SIG-M5 treated with dmso at 0.1 percent for 504 hours (cell line): ENCODE measurements around the gene LRP5.
"Not testable (repeated sequence)": the region's sequence is repeated elsewhere in the genome, so short reads cannot be mapped to it uniquely, and the experiment has no call there.

Source experiments
- DNase-seq: peaks from one replicate; lab custom pipeline; 2025; ENCODE audit not compliant: unreplicated experiment; lab: John Stamatoyannopoulos, UW

Gene LRP5

DNA sequence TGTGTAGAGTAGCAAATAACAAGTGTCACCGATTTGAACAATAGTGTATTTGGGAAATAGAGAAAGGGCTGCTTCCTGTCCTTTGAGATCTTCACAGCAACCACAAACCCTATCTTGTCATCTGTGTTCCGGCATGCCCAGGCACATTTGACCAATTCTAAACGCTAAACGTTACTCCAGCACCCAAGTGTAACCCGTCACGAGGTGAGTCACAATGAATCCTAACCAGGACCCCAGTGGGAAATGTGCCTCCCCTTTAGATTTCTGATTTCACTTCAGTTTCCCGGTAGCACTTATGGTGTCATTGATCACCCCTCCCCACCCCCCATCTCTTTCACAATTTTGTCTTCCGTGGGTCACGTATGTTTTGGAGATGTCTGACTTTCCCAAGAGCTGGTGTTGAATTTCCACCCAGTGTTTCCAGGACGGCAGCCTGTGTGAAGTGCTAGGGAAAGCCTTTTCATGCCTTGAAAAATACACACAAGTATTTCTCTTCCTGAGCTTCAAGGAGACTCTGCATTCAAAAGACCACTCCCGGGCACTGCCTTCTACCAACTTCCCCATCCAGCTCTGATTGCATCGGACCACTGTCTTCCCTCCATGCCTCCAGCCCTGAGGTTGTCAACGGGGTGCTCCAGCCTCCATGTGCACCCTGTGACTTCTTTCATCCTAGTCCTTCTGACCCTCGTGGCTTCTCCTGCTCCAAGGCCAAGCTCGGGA is 30.1 kb upstream of the LRP5 start:
- DNase-seq: peak; percentile 86

DNA sequence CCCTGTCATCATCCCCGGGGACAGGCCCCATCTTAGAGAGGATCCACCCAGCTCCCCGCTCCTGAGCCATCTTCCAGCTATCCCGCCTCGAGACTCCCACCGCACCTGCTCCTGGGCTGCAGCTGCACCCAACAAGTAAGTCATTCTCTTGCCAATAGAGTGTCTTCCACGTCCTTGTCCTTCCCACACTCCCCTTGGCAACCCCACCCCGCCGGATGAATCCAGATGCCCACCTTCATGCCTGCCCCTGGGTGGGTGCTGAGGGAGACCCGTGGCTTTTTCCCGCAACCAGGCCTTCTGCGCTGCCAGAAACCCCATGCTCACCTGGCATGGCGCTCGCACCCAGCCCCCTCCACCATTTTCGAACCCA is 29.5 kb upstream of the LRP5 start:
- DNase-seq: no peak

DNA sequence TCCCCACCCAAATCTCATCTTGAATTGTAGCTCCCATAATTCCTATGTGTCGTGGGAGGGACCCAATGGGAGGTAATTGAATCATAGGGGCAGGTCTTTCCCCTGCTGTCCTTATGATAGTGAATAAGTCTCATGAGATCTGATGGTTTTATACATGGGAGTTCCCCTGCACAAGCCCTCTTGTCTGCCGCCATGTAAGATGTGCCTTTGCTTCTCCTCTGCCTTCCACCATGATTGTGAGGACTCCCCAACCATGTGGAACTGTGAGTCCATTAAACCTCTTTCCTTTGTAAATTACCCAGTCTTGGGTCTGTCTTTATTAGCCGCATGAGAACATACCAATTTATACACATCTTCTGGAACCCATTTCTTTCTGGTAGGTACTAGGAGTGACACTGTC is 27.8 kb upstream of the LRP5 start:
- DNase-seq: not testable (repeated sequence)

DNA sequence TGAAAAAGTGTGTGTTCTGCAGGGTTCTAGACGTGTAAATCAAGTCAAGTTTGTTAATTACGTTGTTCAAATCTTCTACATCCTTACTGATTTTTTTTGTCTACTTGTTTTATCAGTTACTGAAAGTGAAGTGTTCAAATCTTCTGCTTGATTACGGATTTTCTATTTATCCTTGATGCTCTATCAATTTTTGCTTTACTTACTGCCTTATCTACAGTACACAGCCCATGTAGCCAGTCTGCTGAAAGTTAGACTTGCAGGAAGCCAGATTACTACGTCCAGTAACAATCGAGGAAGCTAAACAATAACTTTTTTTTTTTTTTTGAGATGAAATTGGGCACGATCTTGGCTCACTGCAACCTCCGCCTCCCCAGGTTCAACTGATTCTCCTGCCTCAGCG is 25.0 kb upstream of the LRP5 start:
- DNase-seq: no peak

DNA sequence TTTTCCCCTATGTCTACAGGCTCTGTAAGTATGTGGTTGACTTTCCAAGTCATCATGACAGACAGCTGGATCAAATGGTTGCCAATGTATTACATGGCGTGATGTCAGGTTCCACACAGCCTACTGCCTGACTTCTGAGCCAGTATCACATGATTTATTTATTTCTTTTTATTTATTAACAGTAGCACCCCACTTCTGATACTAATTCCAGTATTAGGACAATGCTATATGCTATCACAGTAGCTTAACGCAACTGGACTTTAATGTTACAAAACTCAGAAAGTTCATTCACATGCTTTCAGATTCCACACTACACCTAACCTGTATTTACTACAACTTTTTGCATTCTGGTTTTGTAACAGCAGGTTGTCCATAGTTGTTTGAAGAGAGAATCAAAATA is 22.9 kb upstream of the LRP5 start:
- DNase-seq: no peak

DNA sequence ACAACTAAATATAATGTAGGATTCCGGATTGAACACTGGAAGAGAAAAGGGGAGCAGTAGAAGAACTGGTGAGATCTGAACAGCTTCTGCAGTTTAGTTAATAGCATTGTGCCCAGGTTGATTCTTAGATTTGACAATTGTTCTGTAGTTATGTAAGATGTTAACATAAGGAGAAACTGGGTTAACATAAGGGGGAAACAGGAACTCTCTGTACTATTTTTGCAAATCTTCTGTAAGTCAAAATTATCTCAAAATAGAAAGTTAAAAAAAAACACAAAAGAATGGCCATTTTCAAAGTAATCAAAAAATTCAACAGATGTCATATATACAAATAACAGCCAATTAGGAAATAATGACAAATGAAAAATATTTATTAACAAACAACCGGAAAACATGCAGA is 18.7 kb upstream of the LRP5 start:
- DNase-seq: peak; percentile 11

DNA sequence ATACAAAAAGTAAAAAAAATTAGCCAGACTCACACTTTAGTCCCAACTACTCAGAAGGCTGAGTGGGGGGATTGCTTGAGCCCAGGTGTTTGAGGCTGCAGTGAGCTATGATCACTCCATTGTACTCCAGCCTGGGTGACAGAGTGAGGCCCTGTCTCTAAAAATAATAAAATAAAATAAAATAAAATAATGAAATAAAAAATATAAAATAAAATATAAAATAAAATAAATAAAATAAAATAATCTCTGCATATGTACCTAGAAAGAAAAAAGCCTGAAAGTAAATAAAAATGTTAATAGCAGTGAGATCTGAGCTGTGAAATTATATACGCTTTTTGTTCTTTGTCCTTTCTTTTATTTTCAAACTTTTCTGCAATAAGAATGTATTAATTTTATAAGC is 17.1 kb upstream of the LRP5 start:
- DNase-seq: no peak

DNA sequence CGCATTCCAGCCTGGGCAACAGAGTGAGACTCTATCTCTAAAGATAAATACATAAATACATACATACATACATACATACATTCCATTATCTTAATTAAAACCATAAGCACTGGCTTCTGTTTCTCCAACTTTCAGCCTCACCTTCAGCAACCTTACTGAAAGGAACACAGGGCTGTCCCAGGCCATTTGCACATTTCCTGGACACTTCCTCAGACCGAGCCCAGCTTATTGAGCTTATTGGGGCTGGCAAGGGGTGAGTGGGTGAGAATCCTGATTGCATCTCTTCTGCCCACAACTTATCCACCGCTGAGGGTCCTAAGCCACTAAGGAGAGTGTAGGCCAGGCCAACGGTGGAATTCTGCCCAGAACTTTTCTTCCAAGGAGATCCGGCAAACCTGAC is 16.5 kb upstream of the LRP5 start:
- DNase-seq: no peak

DNA sequence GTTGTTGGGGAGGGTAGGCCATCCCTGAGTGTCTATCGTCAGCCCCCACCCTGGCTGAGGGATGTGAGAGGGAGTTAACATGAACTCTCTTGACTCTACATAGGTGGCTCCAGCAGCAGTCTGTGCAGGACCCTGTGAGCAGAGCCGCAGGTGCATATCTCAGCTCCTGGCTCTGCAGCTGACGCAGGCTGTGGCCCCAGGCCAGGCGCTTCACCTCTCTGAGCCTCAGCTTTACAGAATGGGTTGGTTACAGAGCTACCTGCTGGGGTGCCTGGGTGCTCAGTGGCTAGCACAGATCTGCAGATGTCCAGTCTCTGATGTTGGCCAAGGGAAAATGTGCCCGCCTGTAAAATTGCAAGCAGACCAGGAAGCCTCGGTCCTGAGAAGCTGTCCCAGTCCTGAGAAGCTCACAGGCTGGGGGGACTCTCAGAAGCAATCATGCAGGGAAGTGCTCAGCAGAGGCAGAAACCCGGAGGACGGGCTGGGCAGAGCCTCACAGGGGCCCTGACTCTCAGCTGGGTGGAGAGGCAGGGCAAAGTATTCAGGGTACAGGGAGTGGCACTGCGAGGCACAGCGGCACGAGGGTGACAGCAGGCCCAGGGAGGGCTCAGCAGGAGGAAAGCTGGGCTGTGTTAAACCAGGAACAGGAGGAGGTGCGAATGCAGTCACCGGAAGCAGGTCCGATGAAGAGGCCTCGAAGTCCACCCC is 15.9 kb upstream of the LRP5 start:
- no peak for DNase-seq

DNA sequence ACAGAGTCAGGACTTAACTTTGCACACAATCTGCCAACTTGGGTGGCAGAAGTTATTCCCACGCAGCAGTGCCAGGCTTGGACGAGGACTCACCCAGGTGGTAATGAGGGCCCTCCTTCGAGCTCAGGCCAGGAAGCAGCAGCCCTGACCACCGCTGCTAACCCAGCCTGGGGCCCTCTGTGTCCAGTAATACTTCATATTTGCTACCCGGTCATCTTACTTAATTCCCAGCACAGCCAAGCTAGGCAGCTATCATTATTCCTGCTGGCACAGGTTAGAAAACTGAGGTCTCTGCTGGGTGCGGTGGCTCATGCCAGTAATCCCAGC is 15.4 kb upstream of the LRP5 start:
- no peak for DNase-seq

DNA sequence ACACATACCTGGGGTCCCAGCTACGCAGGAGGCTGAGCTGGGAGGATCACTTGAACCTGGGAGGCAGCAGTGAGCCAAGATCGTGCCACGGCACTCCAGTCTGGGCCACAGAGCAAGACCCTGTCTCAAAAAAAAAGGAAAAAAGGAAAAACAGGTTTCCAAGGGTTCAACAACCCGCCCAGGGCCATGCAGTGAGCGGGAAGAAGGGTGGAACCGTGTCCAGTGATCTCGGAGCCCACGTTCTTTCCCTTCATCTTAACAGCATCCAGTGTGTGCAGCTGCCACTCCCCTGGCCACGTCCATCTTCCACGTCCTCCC is 14.9 kb upstream of the LRP5 start:
- DNase-seq: no peak

DNA sequence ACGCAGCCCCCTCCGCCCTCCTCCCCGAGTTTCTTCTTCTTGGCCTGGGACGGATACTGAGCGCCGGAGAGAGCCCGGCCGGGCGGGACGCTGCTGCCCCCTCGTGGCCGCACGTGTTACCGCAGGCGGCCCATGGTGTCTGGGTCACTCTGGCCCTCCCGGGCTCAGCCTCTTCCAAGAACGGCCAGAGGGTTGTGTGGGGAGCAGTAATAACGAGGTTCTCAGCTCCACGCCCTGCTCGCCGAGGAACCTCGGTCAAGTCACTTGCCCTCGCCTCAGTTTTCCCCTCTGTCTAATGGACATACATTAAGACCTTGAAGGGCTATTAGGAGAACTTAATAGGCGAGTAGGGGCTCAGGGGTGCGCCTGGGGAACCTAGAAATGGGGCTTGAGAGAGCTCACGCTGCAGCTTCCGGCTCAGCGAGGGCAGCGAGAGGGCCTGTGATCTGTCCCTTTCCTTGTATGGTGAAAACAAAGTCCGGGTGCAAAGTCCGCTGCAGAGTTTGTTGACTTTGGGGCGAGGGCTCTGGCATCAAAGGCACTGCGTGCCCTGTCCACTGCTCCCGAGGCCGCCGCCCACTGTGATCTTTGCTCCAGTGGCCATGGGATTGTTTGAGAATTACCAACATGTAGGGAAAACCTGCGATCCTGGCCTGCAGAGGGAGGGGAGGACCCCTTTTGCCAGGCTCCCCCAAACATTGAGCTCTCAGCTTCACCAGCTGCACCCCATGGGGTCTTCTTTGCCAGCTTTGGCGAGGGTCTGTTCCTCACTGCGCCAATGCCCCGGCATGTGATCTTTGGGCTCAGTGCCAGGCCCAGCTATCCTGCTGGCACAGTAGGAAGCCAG is 14.4 kb upstream of the LRP5 start:
- DNase-seq: peak; percentile 58

DNA sequence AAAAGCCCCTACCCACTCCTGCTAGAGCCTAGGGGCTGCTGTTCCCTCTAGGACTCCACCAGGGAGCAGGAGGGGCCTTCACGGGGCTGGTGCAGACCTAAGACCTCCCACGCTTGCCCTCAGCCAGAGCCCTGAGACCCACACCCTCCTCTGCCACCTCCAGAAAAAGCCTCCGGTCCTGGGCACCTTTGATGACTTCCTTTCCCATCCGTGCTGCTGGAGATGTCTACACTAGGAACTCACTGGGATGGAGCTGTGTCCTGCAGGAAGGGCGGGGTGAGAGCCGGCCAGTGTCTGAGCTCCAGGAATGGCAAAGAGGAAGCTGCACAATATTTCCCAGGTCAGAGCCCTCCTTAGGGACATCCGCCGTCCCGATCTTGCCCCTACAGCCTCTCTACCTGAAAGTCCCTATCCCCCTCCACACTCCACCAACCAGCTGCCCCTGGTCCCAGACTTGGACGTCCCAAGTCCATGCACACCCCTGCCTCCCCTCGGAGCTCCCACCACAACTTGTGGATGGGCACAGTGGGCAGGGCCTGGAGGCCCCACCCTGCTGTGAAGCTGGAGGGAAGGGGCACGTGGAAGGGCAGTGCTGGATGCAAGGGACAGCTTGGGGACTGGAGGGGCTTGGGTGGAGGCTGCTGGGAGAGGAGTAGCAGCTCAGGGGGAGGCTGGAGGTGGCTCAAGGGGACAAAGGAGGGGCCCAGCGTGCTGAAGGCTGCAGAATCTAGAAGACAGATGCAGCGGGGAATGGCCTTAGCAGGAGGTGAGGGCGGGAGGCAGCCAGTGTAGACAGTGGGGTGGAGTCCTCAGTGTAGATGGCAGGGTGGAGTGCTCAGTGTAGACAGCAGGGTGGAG is 13.5 kb upstream of the LRP5 start:
- DNase-seq: no peak

DNA sequence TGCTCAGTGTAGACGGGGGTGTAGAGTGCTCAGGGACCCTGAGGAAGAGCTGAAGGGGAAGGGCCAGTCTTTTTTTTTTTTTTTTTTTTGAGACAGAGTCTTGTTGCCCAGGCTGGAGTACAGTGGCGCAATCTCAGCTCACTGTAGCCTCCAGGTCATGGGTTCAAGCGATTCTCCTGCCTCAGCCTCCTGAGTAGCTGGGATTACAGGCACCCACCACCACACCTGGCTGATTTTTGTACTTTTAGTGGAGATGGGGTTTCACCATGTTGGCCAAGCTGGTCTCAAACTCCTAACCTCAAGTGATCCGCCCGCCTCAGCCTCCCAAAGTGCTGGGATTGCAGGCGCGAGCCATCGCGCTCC is 12.9 kb upstream of the LRP5 start:
- DNase-seq: not testable (repeated sequence)

DNA sequence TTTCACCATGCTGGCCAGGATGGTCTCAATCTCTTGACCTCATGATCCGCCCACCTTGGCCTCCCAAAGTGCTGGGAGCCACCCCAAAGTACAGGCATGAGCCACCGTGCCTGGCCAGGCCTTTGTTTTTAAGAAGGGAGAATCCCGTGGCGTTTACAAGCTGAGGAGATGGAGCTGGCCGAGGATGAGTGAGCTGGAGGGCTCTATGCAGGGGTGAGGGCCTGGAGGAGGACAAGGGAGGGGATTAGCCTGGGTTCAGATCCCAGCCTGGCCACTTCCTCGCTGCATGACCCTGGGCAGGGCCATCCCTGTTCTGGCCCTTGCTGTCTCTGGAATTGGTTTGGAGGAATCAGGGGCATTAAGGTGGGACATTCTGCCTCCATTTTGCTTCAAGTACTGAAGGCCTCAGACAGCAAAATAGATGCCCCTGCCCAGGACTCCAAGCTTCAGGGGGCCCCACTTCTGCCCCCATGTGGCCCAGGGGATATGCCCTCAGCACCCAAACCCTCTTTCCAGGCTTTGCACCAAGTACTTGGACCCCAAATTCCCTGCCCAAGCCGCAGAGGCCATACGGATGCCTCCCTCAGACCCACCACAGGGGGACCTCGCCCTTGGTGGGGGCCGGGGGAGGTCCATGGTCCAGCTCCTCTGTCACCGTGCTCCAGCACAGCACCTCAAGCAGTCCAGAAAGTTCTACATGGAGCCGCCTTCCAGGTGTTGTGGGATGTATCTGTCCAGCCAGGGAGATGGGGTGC is 12.1 kb upstream of the LRP5 start:
- DNase-seq: no peak

DNA sequence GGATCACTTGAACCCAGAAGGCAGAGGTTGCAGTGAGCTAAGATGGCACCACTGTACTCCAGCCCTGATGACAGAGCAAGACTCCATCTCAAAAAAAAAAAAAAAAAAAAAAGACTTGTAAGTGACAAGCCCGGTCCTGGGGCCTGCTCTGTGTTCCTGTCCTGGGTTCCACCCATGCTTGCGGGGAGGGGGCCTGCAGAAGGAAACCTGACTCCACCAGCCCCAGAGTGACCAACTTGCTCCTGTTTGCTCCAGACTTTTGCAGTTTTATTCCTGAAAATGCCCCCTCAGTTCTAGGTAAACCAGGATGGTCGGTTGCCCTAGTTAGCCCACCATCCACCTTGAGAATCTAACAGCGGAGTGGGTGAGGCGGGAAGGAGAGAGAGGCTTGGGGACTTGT is 10.1 kb upstream of the LRP5 start:
- no peak for DNase-seq

DNA sequence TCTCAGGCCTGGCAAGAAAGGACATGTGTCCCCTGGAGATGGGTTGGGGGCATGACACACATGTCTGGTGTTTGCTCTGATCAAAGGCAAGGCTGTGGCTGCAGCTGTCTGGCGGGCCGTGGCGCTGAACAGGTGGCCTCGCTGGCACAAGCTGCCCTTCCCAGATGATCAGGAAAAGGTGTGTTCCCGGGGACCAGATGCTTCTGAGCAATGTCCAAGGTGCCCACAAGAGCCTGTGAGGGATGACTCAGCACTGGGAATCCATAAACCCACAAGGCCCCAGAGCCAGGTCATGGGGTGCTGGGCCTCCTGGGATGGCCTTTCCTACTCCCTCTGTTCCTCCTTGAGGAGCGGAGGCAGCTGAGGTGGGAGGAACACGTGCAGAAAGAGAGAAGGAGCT is 9.7 kb upstream of the LRP5 start:
- DNase-seq: no peak

DNA sequence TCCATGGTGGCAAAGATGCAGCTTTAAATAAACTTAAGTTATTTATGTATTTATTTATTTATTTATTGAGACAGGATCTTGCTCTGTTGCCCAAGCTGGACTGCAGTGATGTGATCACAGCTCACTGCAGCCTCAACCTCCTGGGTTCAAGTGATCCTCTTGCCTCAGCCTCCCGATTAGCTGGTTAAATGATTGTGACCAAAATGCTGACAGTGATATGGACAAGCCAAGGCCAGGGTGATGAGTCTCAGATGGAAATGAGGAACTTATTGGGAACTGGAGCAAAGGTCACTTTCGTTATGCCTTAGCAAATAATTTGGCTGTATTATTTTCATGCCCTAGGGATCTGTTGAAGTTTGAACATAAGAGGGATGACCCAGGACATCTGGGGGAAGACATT is 9.3 kb upstream of the LRP5 start:
- no peak for DNase-seq

DNA sequence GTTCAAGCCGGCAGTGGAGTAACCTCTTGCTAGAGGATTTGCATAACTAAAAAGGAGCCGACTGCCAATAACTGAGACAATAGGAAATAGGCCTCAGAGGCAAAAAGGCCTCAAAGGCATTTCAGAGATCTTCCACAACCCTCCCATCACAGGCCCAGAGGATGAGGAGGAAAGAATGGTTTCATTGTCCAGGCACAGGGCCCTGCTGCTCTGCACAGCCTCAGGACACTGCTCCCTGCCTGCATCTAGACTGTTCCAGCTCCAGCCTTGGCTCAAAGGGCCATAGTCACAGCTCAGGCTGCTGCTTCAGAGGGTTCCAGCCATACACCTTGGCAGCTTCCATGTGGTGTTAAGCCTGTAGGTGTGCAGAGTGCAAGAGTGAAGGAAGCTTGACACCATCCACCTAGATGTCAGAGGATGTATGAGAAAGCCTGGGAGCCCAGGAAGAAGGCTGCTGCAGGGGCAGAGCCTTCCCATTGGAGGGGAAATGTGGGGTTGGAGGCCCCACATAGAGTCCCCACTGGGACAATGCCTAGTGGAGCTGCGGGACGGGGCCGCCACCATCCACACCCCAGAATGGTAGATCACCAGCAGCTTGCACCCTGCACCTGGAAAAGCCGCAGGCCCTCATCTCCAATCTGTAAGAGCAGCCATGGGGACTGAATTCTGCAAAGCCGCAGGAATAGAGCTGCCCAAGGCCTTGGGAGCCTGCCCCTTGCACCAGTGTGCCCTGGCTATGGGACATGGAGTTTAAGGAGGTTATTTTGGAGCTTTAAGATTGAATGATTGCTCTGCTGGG is 8.2 kb upstream of the LRP5 start:
- DNase-seq: no peak

DNA sequence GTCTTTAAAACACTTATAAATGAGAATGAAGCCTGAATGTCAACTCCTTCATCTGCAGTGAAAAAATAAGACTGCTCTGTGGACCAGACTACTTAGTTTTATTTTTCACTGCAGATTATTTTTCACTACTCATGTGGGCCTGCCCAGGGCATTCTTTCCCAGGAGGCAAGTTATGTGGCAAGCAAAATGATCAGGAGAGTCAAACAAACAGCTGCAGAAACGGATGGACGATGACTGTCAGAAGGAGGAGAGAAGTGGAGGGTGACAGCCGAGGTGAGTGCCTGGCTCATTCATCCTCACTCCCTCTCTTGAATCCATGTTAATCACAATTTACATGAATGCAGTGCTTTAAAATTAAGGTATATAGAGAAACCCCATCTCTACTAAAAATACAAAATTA is 5.8 kb upstream of the LRP5 start:
- no peak for DNase-seq
